IMR-90 (cell line): Measurements from ENCODE around the gene PTCH2. TPM values are rescaled to one million over a fixed set of nuclear protein-coding genes. Genes with fewer than 3 reads are reported as not detected.

Experiments used
- ATAC-seq: fragments of 200-7000 bp; cut with Tn5 transposase; 2 replicates; pipeline ENCODE4 v1.9.1; 2020; ENCODE audit warnings: low read depth, mild to moderate bottlenecking, moderate library complexity
- BruUV-seq: library from RNA; stranded (reverse); fragments of 400-500 nt; replicated peaks from 2 replicates; lab custom pipeline; 2021; lab: Mats Ljungman, UMichigan
- CTCF ChIA-PET: fragments of 300-600 bp; formaldehyde crosslinking; extraction: SDS; loops from one replicate; lab custom pipeline; 2021; ENCODE audit warnings: antibody characterized with exemption; lab: Yijun Ruan, JAX
- POLR2A ChIA-PET: fragments of 300-600 bp; sonication (Branson Sonifier 250); formaldehyde crosslinking; loops from one replicate; lab custom pipeline; 2022; ENCODE audit warnings: antibody characterized with exemption; ENCODE audit not compliant: unreplicated experiment; lab: Charles Lee
- DNase-seq: peaks from one replicate; pipeline ENCODE4 v3.0.0; 2013
- H2AFZ ChIP-seq: replicated peaks from 2 replicates; pipeline ENCODE3; 2013; ENCODE audit warnings: low read length, mild to moderate bottlenecking; ENCODE audit not compliant: poor library complexity
- H2AK5ac ChIP-seq: 2 replicates; pipeline ENCODE4 v1.6.1; 2013; ENCODE audit warnings: low read depth, low read length, inconsistent platforms
- H2AK9ac ChIP-seq: replicated peaks from 2 replicates; pipeline ENCODE3; 2013; ENCODE audit warnings: mild to moderate bottlenecking, low read depth, low read length, moderate library complexity; ENCODE audit not compliant: poor library complexity
- H2BK120ac ChIP-seq: 2 replicates; pipeline ENCODE4 v1.6.1; 2013; ENCODE audit warnings: low read depth, low read length, inconsistent platforms
- H2BK15ac ChIP-seq: 3 replicates; pipeline ENCODE4 v1.6.1; 2013; ENCODE audit warnings: low read depth, low read length, inconsistent platforms
- H2BK20ac ChIP-seq: 2 replicates; pipeline ENCODE4 v1.6.1; 2013; ENCODE audit warnings: low read depth, mild to moderate bottlenecking, inconsistent platforms, low read length, moderate library complexity
- H2BK5ac ChIP-seq: 2 replicates; pipeline ENCODE4 v1.6.1; 2013; ENCODE audit warnings: mild to moderate bottlenecking, low read depth, low read length, inconsistent platforms; ENCODE audit not compliant: poor library complexity, severe bottlenecking
- H3K14ac ChIP-seq: replicated peaks from 2 replicates; pipeline ENCODE4 v1.6.1; 2013; ENCODE audit warnings: low read depth, low read length, inconsistent platforms
- H3K18ac ChIP-seq: 2 replicates; pipeline ENCODE4 v1.6.1; 2013; ENCODE audit warnings: low read depth, low read length, control low read depth
- H3K23ac ChIP-seq: 2 replicates; pipeline ENCODE4 v1.6.1; 2013; ENCODE audit warnings: low read depth, low read length, inconsistent platforms
- H3K27ac ChIP-seq: 2 replicates; pipeline ENCODE4 v1.5.1; 2013; ENCODE audit warnings: mild to moderate bottlenecking, control low read depth, low read length; ENCODE audit not compliant: insufficient read depth
- H3K27me3 ChIP-seq: 2 replicates; pipeline ENCODE4 v1.6.1; 2013; ENCODE audit warnings: low read length; ENCODE audit not compliant: control insufficient read depth, insufficient read depth
- H3K36me3 ChIP-seq: 2 replicates; pipeline ENCODE4 v1.6.1; 2013; ENCODE audit warnings: low read length, mixed read lengths; ENCODE audit not compliant: control insufficient read depth, insufficient read depth
- H3K4ac ChIP-seq: 2 replicates; pipeline ENCODE4 v1.6.1; 2013; ENCODE audit warnings: low read depth, low read length, inconsistent platforms
- H3K4me1 ChIP-seq: 2 replicates; pipeline ENCODE4 v1.6.1; 2013; ENCODE audit warnings: low read length, mixed read lengths; ENCODE audit not compliant: control insufficient read depth, insufficient read depth
- H3K4me2 ChIP-seq: 2 replicates; pipeline ENCODE4 v1.6.1; 2013; ENCODE audit warnings: low read depth, mild to moderate bottlenecking, control low read depth, low read length, moderate library complexity
- H3K4me3 ChIP-seq: 2 replicates; pipeline ENCODE4 v1.5.1; 2013; ENCODE audit warnings: low read depth, mild to moderate bottlenecking, control low read depth, low read length, moderate library complexity; ENCODE audit not compliant: insufficient read depth
- H3K56ac ChIP-seq: 2 replicates; pipeline ENCODE4 v1.6.1; 2013; ENCODE audit warnings: low read length, inconsistent platforms; ENCODE audit not compliant: insufficient read depth; ENCODE audit errors: extremely low read depth
- H3K79me1 ChIP-seq, 2 experiments: 2 replicates each; pipeline ENCODE4 v1.6.1; 2013; ENCODE audit warnings: low read length in 2 of 2, inconsistent platforms in 1 of 2, low read depth in 1 of 2
- H3K9ac ChIP-seq: 2 replicates; pipeline ENCODE4 v1.6.1; 2013; ENCODE audit warnings: low read depth, low read length, control low read depth
- H3K9me1 ChIP-seq: 2 replicates; pipeline ENCODE4 v1.6.1; 2013; ENCODE audit warnings: low read length, inconsistent platforms; ENCODE audit not compliant: insufficient read depth
- H3K9me3 ChIP-seq: 2 replicates; pipeline ENCODE4 v1.6.1; 2013; ENCODE audit warnings: low read length; ENCODE audit not compliant: control insufficient read depth, insufficient read depth
- H4K20me1 ChIP-seq: 2 replicates; pipeline ENCODE4 v1.6.1; 2013; ENCODE audit warnings: low read length, inconsistent platforms; ENCODE audit not compliant: insufficient read depth
- H4K5ac ChIP-seq: 2 replicates; pipeline ENCODE4 v1.6.1; 2013; ENCODE audit warnings: mild to moderate bottlenecking, low read depth, low read length, control low read depth
- H4K8ac ChIP-seq, 2 experiments: 2 replicates each; pipeline ENCODE4 v1.6.1; 2013; ENCODE audit warnings: low read depth in 2 of 2, low read length in 2 of 2, control low read depth in 1 of 2, inconsistent platforms in 1 of 2
- H4K91ac ChIP-seq: 2 replicates; pipeline ENCODE4 v1.6.1; 2013; ENCODE audit warnings: low read depth, low read length, inconsistent platforms; ENCODE audit not compliant: insufficient read depth
- BHLHE40 ChIP-seq: fragments of 150-350 bp; IDR thresholded peaks from 2 replicates; pipeline ENCODE4 v1.6.1; 2016; ENCODE audit warnings: mild to moderate bottlenecking, low read depth, low read length
- CHD1 ChIP-seq: IDR thresholded peaks from 2 replicates; pipeline ENCODE4 v1.6.1; 2012; ENCODE audit warnings: low read depth, low read length, improper control_type of control experiment
- ELK1 ChIP-seq: fragments of 150-350 bp; IDR thresholded peaks from 2 replicates; pipeline ENCODE4 v1.6.1; 2016; ENCODE audit warnings: low read depth, mild to moderate bottlenecking, low read length, moderate library complexity, borderline replicate concordance
- FOS ChIP-seq: fragments of 150-350 bp; IDR thresholded peaks from 2 replicates; pipeline ENCODE4 v1.6.1; 2016; ENCODE audit warnings: low read depth, low read length
- MAZ ChIP-seq: IDR thresholded peaks from 2 replicates; pipeline ENCODE4 v1.6.1; 2012; ENCODE audit warnings: low read depth, mild to moderate bottlenecking, low read length, improper control_type of control experiment, moderate library complexity, borderline replicate concordance
- RAD21 ChIP-seq: IDR thresholded peaks from 2 replicates; pipeline ENCODE4 v1.6.1; 2012; ENCODE audit warnings: low read length, improper control_type of control experiment
- RCOR1 ChIP-seq: IDR thresholded peaks from 2 replicates; pipeline ENCODE4 v1.6.1; 2012; ENCODE audit warnings: mild to moderate bottlenecking, low read length, improper control_type of control experiment; ENCODE audit not compliant: insufficient replicate concordance
- WGBS, 2 experiments: methylation state at CpG; one replicate each; pipeline versions ENCODE4 v1.1.5 to v1.1.7; 2013; ENCODE audit warnings: missing lambda C conversion rate in 2 of 2; ENCODE audit not compliant: insufficient read length in 1 of 2; ENCODE audit errors: extremely low coverage in 2 of 2; 5-methylcytosine and 5-hydroxymethylcytosine counted together
- dilution Hi-C: fragments of 300-500 bp; cut with HindIII; formaldehyde crosslinking; loops from one replicate; pipeline ENCODE4 v1.14.3; 2018; ENCODE audit warnings: low sequenced_read_pairs; ENCODE audit not compliant: unreplicated experiment
- in situ Hi-C: fragments of 300-500 bp; cut with MboI; formaldehyde crosslinking; loops from 3 replicates; pipeline ENCODE4 v1.14.3; 2019; ENCODE audit warnings: low sequenced_read_pairs, inconsistent platforms, mixed read lengths
- intact Hi-C: fragments of 100-400 bp; cut with micrococcal nuclease; formaldehyde crosslinking; loops from 2 replicates; pipeline ENCODE4 v1.10.0; 2022
- polyA plus RNA-seq, 3 experiments: library from polyadenylated mRNA; depleted of rRNA; stranded (reverse); fragments of >200 nt; gene quantifications; 2 replicates each; pipeline ENCODE4 v1.2.3, GENCODE V29; 2012; ENCODE audit warnings: low replicate concordance in 1 of 3
- total RNA-seq: library from RNA; depleted of rRNA; stranded (reverse); fragments of >200 nt; gene quantifications from 2 replicates; pipeline ENCODE4 v1.2.3, GENCODE V29; 2012

The PTCH2 gene
- total and polyA plus RNA-seq, 2 of the 4 experiments (the other 2 are of a cell fraction): under 0.01 to 0.56 TPM

- intact Hi-C loops: no loop called here
- 94% methylated on average over 3 of the region's 9 CpGs; no CpG with 5 or more reads in 1 of the 2 experiments for WGBS, 2 experiments
- Histone ChIP-seq H2AK5ac (no peak within 1 kb of the TSS), H2AFZ (peak within 1 kb of the TSS; percentile 4), H3K4me1 (peaks cover 8% of the 10 kb centered on the region; the same call in 1 of the 2 replicates), H3K18ac (no peak within 1 kb of the TSS), H3K36me3 (no peaks in the 10 kb centered on the region), H3K4me3 (no peak within 1 kb of the TSS), H2BK120ac (no peak within 1 kb of the TSS), H3K9me1 (no peaks in the 10 kb centered on the region), H4K91ac (no peak within 1 kb of the TSS), H2BK15ac (no peak within 1 kb of the TSS), H3K23ac (no peak within 1 kb of the TSS), H2BK5ac (no peak within 1 kb of the TSS), H3K27me3 (peaks cover 2% of the 10 kb centered on the region; the same call in 1 of the 2 replicates), H4K8ac (no peak within 1 kb of the TSS; a peak in 1 of 4 replicates), H3K79me1 (no peaks in the 10 kb centered on the region), H3K9me3 (no peaks in the 10 kb centered on the region), H4K20me1 (no peaks in the 10 kb centered on the region), H2BK20ac (no peak within 1 kb of the TSS), H2AK9ac (no peak within 1 kb of the TSS), H3K4me2 (no peak within 1 kb of the TSS), H3K14ac (no peak within 1 kb of the TSS), H3K4ac (no peak within 1 kb of the TSS), H4K5ac (no peak within 1 kb of the TSS), H3K27ac (no peak within 1 kb of the TSS), H3K9ac (no peak within 1 kb of the TSS), H3K56ac (no peak within 1 kb of the TSS)
- in situ Hi-C loops: no loop called here
- no peak for TF ChIP-seq BHLHE40
- TF ChIP-seq CHD1: no peak
- TF ChIP-seq ELK1: no peak
- no peak for TF ChIP-seq FOS
- no peak for TF ChIP-seq RAD21
- no peak for TF ChIP-seq RCOR1
- TF ChIP-seq MAZ: no peak
- CTCF ChIA-PET: no interaction called here
- BruUV-seq: no TSS peak
- no peak for DNase-seq
- POLR2A ChIA-PET: no interaction called here
- dilution Hi-C loops: no loop called here
- ATAC-seq: no peak
Measured at GRCh38 chr1:44788120-44788860, 54.8 kb downstream of the PTCH2 start, which contains the start of gene BEST4. TSS of gene BEST4 (minus strand) at chr1:44788170. CDS start at chr1:44787705, 465 bp downstream.
